K562 (cell line): ENCODE data around the gene SALL3.

Source experiments
- HCFC1 ChIP-seq: IDR thresholded peaks from 2 replicates; pipeline ENCODE4 v1.6.1; 2012; ENCODE audit warnings: low read depth, low read length, improper control_type of control experiment
- POLR2A ChIP-seq: fragments of 450-650 bp; conservative IDR thresholded peaks from 2 replicates; pipeline ENCODE4 v1.6.1; 2016
- PRMT5 ChIP-seq: sonication (generic); formaldehyde crosslinking; IDR thresholded peaks from 2 replicates; pipeline ENCODE4 v1.5.0; 2020; ENCODE audit warnings: missing genetic modification reagents
- ZFX ChIP-seq: sonication (generic); formaldehyde crosslinking; IDR thresholded peaks from 2 replicates; pipeline ENCODE4 v1.8.0; 2022; ENCODE audit warnings: mild to moderate bottlenecking, missing genetic modification reagents, moderate library complexity
- TF ChIP-seq, protein P1 (sequence below), 3 experiments: IDR thresholded peaks in 2 of 3; conservative IDR thresholded peaks in 1 of 3; 2 replicates each; pipeline ENCODE4 v1.5.1; 2011 to 2012; ENCODE audit warnings: low read length in 3 of 3, mild to moderate bottlenecking in 3 of 3, control low read depth in 2 of 3, improper control_type of control experiment in 1 of 3, inconsistent platforms in 1 of 3, low read depth in 1 of 3, mixed read lengths in 1 of 3, moderate library complexity in 1 of 3; ENCODE audit not compliant: insufficient read depth in 2 of 3
- TF ChIP-seq, protein P2 (sequence below), 2 experiments: fragments of 450-650 bp; formaldehyde crosslinking in 1 of 2; IDR thresholded peaks; 2 replicates each; pipeline versions ENCODE4 v1.4.0 to v1.6.1; 2014 to 2020; ENCODE audit warnings: mild to moderate bottlenecking in 2 of 2, borderline replicate concordance in 1 of 2, low read depth in 1 of 2
- TF ChIP-seq, protein P3 (sequence below): fragments of 250-450 bp; sonication (Bioruptor Pico); IDR thresholded peaks from 2 replicates; pipeline ENCODE4 v1.9.0; 2021; ENCODE audit warnings: mild to moderate bottlenecking

DNA sequence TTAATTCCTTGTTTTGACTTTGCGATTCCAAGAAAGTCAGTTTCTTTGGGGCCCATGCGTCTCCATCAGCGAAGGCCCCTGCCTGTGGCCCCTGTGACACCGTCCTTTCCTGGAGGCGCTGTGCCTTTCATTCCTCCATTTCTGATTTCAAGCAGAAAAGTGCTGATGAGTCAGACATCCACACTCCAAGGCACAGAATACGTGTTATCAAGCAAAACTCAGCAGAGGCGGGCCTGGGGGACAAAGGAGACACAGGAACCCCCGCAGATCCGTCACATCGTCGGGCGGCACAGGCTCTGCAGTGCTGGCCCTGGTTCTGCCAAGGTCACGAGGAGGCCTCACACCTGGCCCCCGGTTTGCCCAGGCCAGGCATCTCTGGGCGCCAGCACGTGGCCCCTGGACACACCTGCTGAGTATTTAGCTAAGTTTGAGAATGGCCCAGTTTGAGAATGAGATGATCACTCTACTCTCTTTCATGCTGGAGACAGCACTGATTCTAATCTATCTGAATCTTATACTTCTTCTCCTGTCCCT is 7.2 kb upstream of the SALL3 start:
- TF ChIP-seq POLR2A (no peak), PRMT5 (CRISPR knock-in tag) (no peak), HCFC1 (no peak), ZFX (CRISPR knock-in tag) (no peak)
- TF ChIP-seq, protein P1, sequence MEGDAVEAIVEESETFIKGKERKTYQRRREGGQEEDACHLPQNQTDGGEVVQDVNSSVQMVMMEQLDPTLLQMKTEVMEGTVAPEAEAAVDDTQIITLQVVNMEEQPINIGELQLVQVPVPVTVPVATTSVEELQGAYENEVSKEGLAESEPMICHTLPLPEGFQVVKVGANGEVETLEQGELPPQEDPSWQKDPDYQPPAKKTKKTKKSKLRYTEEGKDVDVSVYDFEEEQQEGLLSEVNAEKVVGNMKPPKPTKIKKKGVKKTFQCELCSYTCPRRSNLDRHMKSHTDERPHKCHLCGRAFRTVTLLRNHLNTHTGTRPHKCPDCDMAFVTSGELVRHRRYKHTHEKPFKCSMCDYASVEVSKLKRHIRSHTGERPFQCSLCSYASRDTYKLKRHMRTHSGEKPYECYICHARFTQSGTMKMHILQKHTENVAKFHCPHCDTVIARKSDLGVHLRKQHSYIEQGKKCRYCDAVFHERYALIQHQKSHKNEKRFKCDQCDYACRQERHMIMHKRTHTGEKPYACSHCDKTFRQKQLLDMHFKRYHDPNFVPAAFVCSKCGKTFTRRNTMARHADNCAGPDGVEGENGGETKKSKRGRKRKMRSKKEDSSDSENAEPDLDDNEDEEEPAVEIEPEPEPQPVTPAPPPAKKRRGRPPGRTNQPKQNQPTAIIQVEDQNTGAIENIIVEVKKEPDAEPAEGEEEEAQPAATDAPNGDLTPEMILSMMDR (IDR thresholded peaks at IDR 0.05 in 2 of 3, conservative IDR thresholded peaks at IDR 0.05 in 1 of 3; ENCODE audit: insufficient read depth in 2 of 3, low read depth in 1 of 3, low read length in 3 of 3), result no peak
- TF ChIP-seq, protein P2, sequence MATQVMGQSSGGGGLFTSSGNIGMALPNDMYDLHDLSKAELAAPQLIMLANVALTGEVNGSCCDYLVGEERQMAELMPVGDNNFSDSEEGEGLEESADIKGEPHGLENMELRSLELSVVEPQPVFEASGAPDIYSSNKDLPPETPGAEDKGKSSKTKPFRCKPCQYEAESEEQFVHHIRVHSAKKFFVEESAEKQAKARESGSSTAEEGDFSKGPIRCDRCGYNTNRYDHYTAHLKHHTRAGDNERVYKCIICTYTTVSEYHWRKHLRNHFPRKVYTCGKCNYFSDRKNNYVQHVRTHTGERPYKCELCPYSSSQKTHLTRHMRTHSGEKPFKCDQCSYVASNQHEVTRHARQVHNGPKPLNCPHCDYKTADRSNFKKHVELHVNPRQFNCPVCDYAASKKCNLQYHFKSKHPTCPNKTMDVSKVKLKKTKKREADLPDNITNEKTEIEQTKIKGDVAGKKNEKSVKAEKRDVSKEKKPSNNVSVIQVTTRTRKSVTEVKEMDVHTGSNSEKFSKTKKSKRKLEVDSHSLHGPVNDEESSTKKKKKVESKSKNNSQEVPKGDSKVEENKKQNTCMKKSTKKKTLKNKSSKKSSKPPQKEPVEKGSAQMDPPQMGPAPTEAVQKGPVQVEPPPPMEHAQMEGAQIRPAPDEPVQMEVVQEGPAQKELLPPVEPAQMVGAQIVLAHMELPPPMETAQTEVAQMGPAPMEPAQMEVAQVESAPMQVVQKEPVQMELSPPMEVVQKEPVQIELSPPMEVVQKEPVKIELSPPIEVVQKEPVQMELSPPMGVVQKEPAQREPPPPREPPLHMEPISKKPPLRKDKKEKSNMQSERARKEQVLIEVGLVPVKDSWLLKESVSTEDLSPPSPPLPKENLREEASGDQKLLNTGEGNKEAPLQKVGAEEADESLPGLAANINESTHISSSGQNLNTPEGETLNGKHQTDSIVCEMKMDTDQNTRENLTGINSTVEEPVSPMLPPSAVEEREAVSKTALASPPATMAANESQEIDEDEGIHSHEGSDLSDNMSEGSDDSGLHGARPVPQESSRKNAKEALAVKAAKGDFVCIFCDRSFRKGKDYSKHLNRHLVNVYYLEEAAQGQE (IDR thresholded peaks at IDR 0.05; ENCODE audit: borderline replicate concordance), result no peak
- TF ChIP-seq, protein P2 (CRISPR knock-in tag; IDR thresholded peaks at IDR 0.05; ENCODE audit: low read depth), result no peak
- TF ChIP-seq, protein P3, sequence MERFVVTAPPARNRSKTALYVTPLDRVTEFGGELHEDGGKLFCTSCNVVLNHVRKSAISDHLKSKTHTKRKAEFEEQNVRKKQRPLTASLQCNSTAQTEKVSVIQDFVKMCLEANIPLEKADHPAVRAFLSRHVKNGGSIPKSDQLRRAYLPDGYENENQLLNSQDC (CRISPR knock-in tag), result no peak
